ENCODE measurements around the gene RELN. TPM values are rescaled to one million over a fixed set of nuclear protein-coding genes. Genes with fewer than 3 reads are reported as not detected.

RELN gene
- total and polyA plus RNA-seq, 9 donors: 2.1 to 31.3 (median 8.2) TPM

- H3K9me3 ChIP-seq (replicated peaks; ENCODE audit: control insufficient read depth, low read depth, low read length): no peaks in the 10 kb centered on the region
- DNase-seq: no peak
- H3K4me3 ChIP-seq (ENCODE audit: low read length): no peak overlapping the region
- no peaks in the 10 kb centered on the region for H3K36me3 ChIP-seq (ENCODE audit: control insufficient read depth, insufficient read depth, low read length)
- no peaks in the 10 kb centered on the region for H3K4me1 ChIP-seq (ENCODE audit: control insufficient read depth, insufficient read depth, low read length)
- H3K27ac ChIP-seq (ENCODE audit: low read length): no peak overlapping the region
- WGBS (ENCODE audit: insufficient coverage): no CpG with 5 or more reads among the region's 3 CpGs
- no peaks in the 10 kb centered on the region for H3K27me3 ChIP-seq (ENCODE audit: control insufficient read depth, insufficient read depth, low read length)
These were observed 286.5 kb downstream of the RELN start for GRCh38 chr7:103702982-103703381.

GRCh38 chr7:103702454-103702853 is 287.0 kb downstream of the RELN start:
- no peak overlapping the region for H3K4me3 ChIP-seq (ENCODE audit: low read length)
- WGBS (ENCODE audit: insufficient coverage): 0% methylated on average over 2 of the region's 3 CpGs
- no peak for DNase-seq
- no peaks in the 10 kb centered on the region for H3K27me3 ChIP-seq (ENCODE audit: control insufficient read depth, insufficient read depth, low read length)
- H3K9me3 ChIP-seq (replicated peaks; ENCODE audit: control insufficient read depth, low read depth, low read length): no peaks in the 10 kb centered on the region
- H3K36me3 ChIP-seq (ENCODE audit: control insufficient read depth, insufficient read depth, low read length): no peaks in the 10 kb centered on the region
- H3K4me1 ChIP-seq (ENCODE audit: control insufficient read depth, insufficient read depth, low read length): no peaks in the 10 kb centered on the region
- H3K27ac ChIP-seq (ENCODE audit: low read length): no peak overlapping the region

- no peaks in the 10 kb centered on the region for H3K9me3 ChIP-seq (replicated peaks; ENCODE audit: control insufficient read depth, low read depth, low read length)
- no peaks in the 10 kb centered on the region for H3K4me1 ChIP-seq (ENCODE audit: control insufficient read depth, insufficient read depth, low read length)
- no peaks in the 10 kb centered on the region for H3K27me3 ChIP-seq (ENCODE audit: control insufficient read depth, insufficient read depth, low read length)
- no peak overlapping the region for H3K27ac ChIP-seq (ENCODE audit: low read length)
- no peak for DNase-seq
- no CpG with 5 or more reads among the region's 1 CpG for WGBS (ENCODE audit: insufficient coverage)
- H3K4me3 ChIP-seq (ENCODE audit: low read length): no peak overlapping the region
- no peaks in the 10 kb centered on the region for H3K36me3 ChIP-seq (ENCODE audit: control insufficient read depth, insufficient read depth, low read length)
These were observed 290.4 kb downstream of the RELN start for GRCh38 chr7:103699032-103699431.

GRCh38 chr7:103698064-103698463 is 291.4 kb downstream of the RELN start:
- no peak for DNase-seq
- H3K27me3 ChIP-seq (ENCODE audit: control insufficient read depth, insufficient read depth, low read length): no peaks in the 10 kb centered on the region
- no peaks in the 10 kb centered on the region for H3K9me3 ChIP-seq (replicated peaks; ENCODE audit: control insufficient read depth, low read depth, low read length)
- H3K27ac ChIP-seq (ENCODE audit: low read length): no peak overlapping the region
- H3K36me3 ChIP-seq (ENCODE audit: control insufficient read depth, insufficient read depth, low read length): no peaks in the 10 kb centered on the region
- no peak overlapping the region for H3K4me3 ChIP-seq (ENCODE audit: low read length)
- no peaks in the 10 kb centered on the region for H3K4me1 ChIP-seq (ENCODE audit: control insufficient read depth, insufficient read depth, low read length)

- no peak overlapping the region for H3K4me3 ChIP-seq (ENCODE audit: low read length)
- H3K36me3 ChIP-seq (ENCODE audit: control insufficient read depth, insufficient read depth, low read length): no peaks in the 10 kb centered on the region
- no peak for DNase-seq
- no peaks in the 10 kb centered on the region for H3K4me1 ChIP-seq (ENCODE audit: control insufficient read depth, insufficient read depth, low read length)
- no peaks in the 10 kb centered on the region for H3K27me3 ChIP-seq (ENCODE audit: control insufficient read depth, insufficient read depth, low read length)
- no peaks in the 10 kb centered on the region for H3K9me3 ChIP-seq (replicated peaks; ENCODE audit: control insufficient read depth, low read depth, low read length)
- no CpG with 5 or more reads among the region's 4 CpGs for WGBS (ENCODE audit: insufficient coverage)
- no peak overlapping the region for H3K27ac ChIP-seq (ENCODE audit: low read length)
These were observed 293.9 kb downstream of the RELN start for GRCh38 chr7:103695521-103695920.

GRCh38 chr7:103694304-103694703 is 295.2 kb downstream of the RELN start:
- H3K4me1 ChIP-seq (ENCODE audit: control insufficient read depth, insufficient read depth, low read length): no peaks in the 10 kb centered on the region
- no peak for DNase-seq
- H3K27ac ChIP-seq (ENCODE audit: low read length): no peak overlapping the region
- H3K27me3 ChIP-seq (ENCODE audit: control insufficient read depth, insufficient read depth, low read length): no peaks in the 10 kb centered on the region
- no CpG with 5 or more reads among the region's 4 CpGs for WGBS (ENCODE audit: insufficient coverage)
- H3K9me3 ChIP-seq (replicated peaks; ENCODE audit: control insufficient read depth, low read depth, low read length): no peaks in the 10 kb centered on the region
- no peak overlapping the region for H3K4me3 ChIP-seq (ENCODE audit: low read length)
- H3K36me3 ChIP-seq (ENCODE audit: control insufficient read depth, insufficient read depth, low read length): no peaks in the 10 kb centered on the region

- DNase-seq: no peak
- H3K36me3 ChIP-seq (ENCODE audit: control insufficient read depth, insufficient read depth, low read length): no peaks in the 10 kb centered on the region
- no peak overlapping the region for H3K4me3 ChIP-seq (ENCODE audit: low read length)
- WGBS (ENCODE audit: insufficient coverage): no CpG with 5 or more reads among the region's 4 CpGs
- no peaks in the 10 kb centered on the region for H3K9me3 ChIP-seq (replicated peaks; ENCODE audit: control insufficient read depth, low read depth, low read length)
- no peak overlapping the region for H3K27ac ChIP-seq (ENCODE audit: low read length)
- no peaks in the 10 kb centered on the region for H3K27me3 ChIP-seq (ENCODE audit: control insufficient read depth, insufficient read depth, low read length)
- H3K4me1 ChIP-seq (ENCODE audit: control insufficient read depth, insufficient read depth, low read length): no peaks in the 10 kb centered on the region
These were observed 298.2 kb downstream of the RELN start for GRCh38 chr7:103691291-103691690.

GRCh38 chr7:103690242-103690974 is 299.1 kb downstream of the RELN start:
- Histone ChIP-seq H3K4me1 (ENCODE audit: control insufficient read depth, insufficient read depth, low read length) (no peaks in the 10 kb centered on the region), H3K9me3 (replicated peaks; ENCODE audit: control insufficient read depth, low read depth, low read length) (no peaks in the 10 kb centered on the region), H3K27me3 (ENCODE audit: control insufficient read depth, insufficient read depth, low read length) (no peaks in the 10 kb centered on the region), H3K4me3 (ENCODE audit: low read length) (no peak overlapping the region), H3K27ac (ENCODE audit: low read length) (no peak overlapping the region), H3K36me3 (ENCODE audit: control insufficient read depth, insufficient read depth, low read length) (no peaks in the 10 kb centered on the region)
- DNase-seq: no peak
- WGBS (ENCODE audit: insufficient coverage): no CpG with 5 or more reads among the region's 6 CpGs

- no peaks in the 10 kb centered on the region for H3K36me3 ChIP-seq (ENCODE audit: control insufficient read depth, insufficient read depth, low read length)
- no peak overlapping the region for H3K4me3 ChIP-seq (ENCODE audit: low read length)
- no peaks in the 10 kb centered on the region for H3K4me1 ChIP-seq (ENCODE audit: control insufficient read depth, insufficient read depth, low read length)
- H3K9me3 ChIP-seq (replicated peaks; ENCODE audit: control insufficient read depth, low read depth, low read length): no peaks in the 10 kb centered on the region
- no CpG with 5 or more reads among the region's 5 CpGs for WGBS (ENCODE audit: insufficient coverage)
- no peak for DNase-seq
- no peak overlapping the region for H3K27ac ChIP-seq (ENCODE audit: low read length)
- no peaks in the 10 kb centered on the region for H3K27me3 ChIP-seq (ENCODE audit: control insufficient read depth, insufficient read depth, low read length)
These were observed 300.2 kb downstream of the RELN start for GRCh38 chr7:103689255-103689654.

GRCh38 chr7:103687951-103688350 is 301.5 kb downstream of the RELN start:
- Histone ChIP-seq H3K4me3 (ENCODE audit: low read length) (no peak overlapping the region), H3K27me3 (ENCODE audit: control insufficient read depth, insufficient read depth, low read length) (no peaks in the 10 kb centered on the region), H3K36me3 (ENCODE audit: control insufficient read depth, insufficient read depth, low read length) (no peaks in the 10 kb centered on the region), H3K4me1 (ENCODE audit: control insufficient read depth, insufficient read depth, low read length) (no peaks in the 10 kb centered on the region), H3K9me3 (replicated peaks; ENCODE audit: control insufficient read depth, low read depth, low read length) (no peaks in the 10 kb centered on the region), H3K27ac (ENCODE audit: low read length) (no peak overlapping the region)
- no peak for DNase-seq
- 80% methylated on average over 1 of the region's 1 CpG for WGBS (ENCODE audit: insufficient coverage)

GRCh38 chr7:103687272-103687671 is 302.2 kb downstream of the RELN start:
- H3K9me3 ChIP-seq (replicated peaks; ENCODE audit: control insufficient read depth, low read depth, low read length): no peaks in the 10 kb centered on the region
- no CpG with 5 or more reads among the region's 1 CpG for WGBS (ENCODE audit: insufficient coverage)
- DNase-seq: no peak
- no peaks in the 10 kb centered on the region for H3K36me3 ChIP-seq (ENCODE audit: control insufficient read depth, insufficient read depth, low read length)
- H3K27ac ChIP-seq (ENCODE audit: low read length): no peak overlapping the region
- no peak overlapping the region for H3K4me3 ChIP-seq (ENCODE audit: low read length)
- no peaks in the 10 kb centered on the region for H3K27me3 ChIP-seq (ENCODE audit: control insufficient read depth, insufficient read depth, low read length)
- no peaks in the 10 kb centered on the region for H3K4me1 ChIP-seq (ENCODE audit: control insufficient read depth, insufficient read depth, low read length)
